ENCODE data around the gene MED26.

The MED26 gene

GRCh38 chr19:16598848-16599247 lies 29.2 kb downstream of the MED26 start:
- no peak for DNase-seq (ENCODE audit: extremely low read depth, insufficient read length)
- H3K4me3 ChIP-seq (replicated peaks; ENCODE audit: low read depth, low read length): no peak overlapping the region
- no peaks in the 10 kb centered on the region for H3K27me3 ChIP-seq (replicated peaks; ENCODE audit: control insufficient read depth, insufficient read depth, low read length)
- TF ChIP-seq CTCF (IDR thresholded peaks at IDR 0.05; ENCODE audit: insufficient read depth, low read length, poor library complexity, severe bottlenecking): no peak
- H3K36me3 ChIP-seq (ENCODE audit: control insufficient read depth, insufficient read depth, low read length): no peaks in the 10 kb centered on the region

GRCh38 chr19:16596399-16596798 lies 31.6 kb downstream of the MED26 start:
- no peak for TF ChIP-seq CTCF (IDR thresholded peaks at IDR 0.05; ENCODE audit: insufficient read depth, low read length, poor library complexity, severe bottlenecking)
- Histone ChIP-seq H3K4me3 (replicated peaks; ENCODE audit: low read depth, low read length) (no peak overlapping the region), H3K36me3 (ENCODE audit: control insufficient read depth, insufficient read depth, low read length) (no peaks in the 10 kb centered on the region), H3K27me3 (replicated peaks; ENCODE audit: control insufficient read depth, insufficient read depth, low read length) (no peaks in the 10 kb centered on the region)
- no peak for DNase-seq (ENCODE audit: extremely low read depth, insufficient read length)

DNA sequence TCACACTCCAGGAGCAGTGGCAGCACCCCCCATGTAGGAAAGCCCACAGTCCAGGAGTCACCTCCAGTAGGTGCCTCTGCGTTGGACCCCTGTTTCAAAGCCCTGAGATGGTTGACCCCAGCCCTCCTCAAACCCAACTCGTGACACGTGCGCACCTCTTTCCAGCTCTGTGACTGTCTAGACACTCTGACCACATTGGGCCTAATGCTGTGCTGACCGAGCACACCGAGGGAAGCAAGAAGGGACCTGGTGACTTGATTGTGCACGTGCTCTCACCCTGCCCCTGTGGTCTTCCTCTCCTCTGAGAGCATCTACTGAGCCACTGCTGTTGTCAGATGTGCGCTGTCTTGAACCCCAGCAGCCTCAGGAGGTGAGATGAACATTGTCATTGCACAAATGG lies 32.9 kb downstream of the MED26 start:
- no peaks in the 10 kb centered on the region for H3K36me3 ChIP-seq (ENCODE audit: control insufficient read depth, insufficient read depth, low read length)
- H3K4me3 ChIP-seq (replicated peaks; ENCODE audit: low read depth, low read length): peak overlapping the region; percentile 13; the same call in 1 of the 2 replicates
- TF ChIP-seq CTCF (IDR thresholded peaks at IDR 0.05; ENCODE audit: insufficient read depth, low read length, poor library complexity, severe bottlenecking): no peak
- no peaks in the 10 kb centered on the region for H3K27me3 ChIP-seq (replicated peaks; ENCODE audit: control insufficient read depth, insufficient read depth, low read length)
- no peak for DNase-seq (ENCODE audit: extremely low read depth, insufficient read length)

DNA sequence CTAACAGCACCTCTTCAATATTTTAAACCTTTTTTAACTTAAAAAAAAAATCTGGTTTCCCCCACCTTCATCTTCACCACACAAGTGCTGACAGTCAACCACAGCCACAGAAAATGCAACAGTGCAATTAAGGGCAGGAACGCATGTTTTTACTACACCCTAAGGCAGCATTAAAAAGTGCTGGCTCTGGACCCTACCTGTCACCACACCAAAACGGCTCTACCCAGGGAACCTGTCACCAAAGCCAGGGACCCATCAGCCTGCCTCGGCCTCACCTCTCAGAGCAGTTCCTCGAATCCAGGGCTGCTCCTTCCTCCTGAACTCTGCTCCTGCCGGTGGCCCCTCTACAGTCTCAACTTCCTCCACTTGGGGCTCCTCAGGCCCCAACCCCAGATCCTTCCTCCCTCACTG lies 33.3 kb downstream of the MED26 start:
- no peak for TF ChIP-seq CTCF (IDR thresholded peaks at IDR 0.05; ENCODE audit: insufficient read depth, low read length, poor library complexity, severe bottlenecking)
- Histone ChIP-seq H3K27me3 (replicated peaks; ENCODE audit: control insufficient read depth, insufficient read depth, low read length) (no peaks in the 10 kb centered on the region), H3K4me3 (replicated peaks; ENCODE audit: low read depth, low read length) (peak overlapping the region; percentile 13; the same call in 1 of the 2 replicates), H3K36me3 (ENCODE audit: control insufficient read depth, insufficient read depth, low read length) (no peaks in the 10 kb centered on the region)
- DNase-seq (ENCODE audit: extremely low read depth, insufficient read length): no peak

DNA sequence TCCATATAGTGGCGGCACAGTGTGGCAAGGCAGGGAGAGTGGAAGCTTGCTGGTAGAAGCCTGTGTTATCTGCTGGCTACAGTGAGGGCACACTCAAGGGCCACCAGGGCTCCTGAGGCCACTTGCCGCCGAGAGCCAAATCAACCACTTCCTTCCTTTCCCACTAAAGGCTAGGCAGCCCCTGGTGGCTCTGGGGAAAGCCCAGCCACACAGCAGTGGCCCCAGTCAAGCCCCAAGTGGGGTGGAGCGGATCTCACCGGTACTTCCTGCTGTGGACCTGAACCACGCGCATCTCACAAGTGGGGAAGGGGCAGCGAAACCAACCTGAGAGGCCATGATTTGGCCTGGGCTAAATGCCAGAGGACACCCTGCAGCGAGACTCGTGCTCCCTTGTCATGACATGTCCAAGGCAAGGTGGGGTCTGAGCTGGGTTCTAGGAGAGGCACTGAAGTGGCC lies 33.8 kb downstream of the MED26 start:
- no peak for TF ChIP-seq CTCF (IDR thresholded peaks at IDR 0.05; ENCODE audit: insufficient read depth, low read length, poor library complexity, severe bottlenecking)
- Histone ChIP-seq H3K27me3 (replicated peaks; ENCODE audit: control insufficient read depth, insufficient read depth, low read length) (no peaks in the 10 kb centered on the region), H3K36me3 (ENCODE audit: control insufficient read depth, insufficient read depth, low read length) (no peaks in the 10 kb centered on the region), H3K4me3 (replicated peaks; ENCODE audit: low read depth, low read length) (peak overlapping the region; percentile 33)
- DNase-seq (ENCODE audit: extremely low read depth, insufficient read length): peak; percentile 71

- no peaks in the 10 kb centered on the region for H3K36me3 ChIP-seq (ENCODE audit: control insufficient read depth, insufficient read depth, low read length)
- DNase-seq (ENCODE audit: extremely low read depth, insufficient read length): no peak
- H3K4me3 ChIP-seq (replicated peaks; ENCODE audit: low read depth, low read length): no peak overlapping the region
- H3K27me3 ChIP-seq (replicated peaks; ENCODE audit: control insufficient read depth, insufficient read depth, low read length): no peaks in the 10 kb centered on the region
- TF ChIP-seq CTCF (IDR thresholded peaks at IDR 0.05; ENCODE audit: insufficient read depth, low read length, poor library complexity, severe bottlenecking): no peak
Observed at GRCh38 chr19:16593181-16593580, 34.8 kb downstream of the MED26 start.
